ENCODE results near the gene ARID3B. TPM values are rescaled to one million over a fixed set of nuclear protein-coding genes. Genes with fewer than 3 reads are reported as not detected.
A peak's percentile ranks its signal among the peaks of the same experiment; 100 is the strongest.

Gene ARID3B
- total RNA-seq, 1 donor from 2014 or later, result 2.5 TPM

- Mint-ChIP-seq H3K27me3 (ENCODE audit: low read depth) (no peaks in the 10 kb centered on the region), H3K27ac (ENCODE audit: unreplicated experiment) (peak overlapping the region; percentile 6), H3K4me1 (ENCODE audit: low read depth) (no peaks in the 10 kb centered on the region), H3K9me3 (ENCODE audit: low read depth) (no peaks in the 10 kb centered on the region), H3K36me3 (ENCODE audit: low read depth) (peaks cover 22% of the 10 kb centered on the region), H3K4me3 (ENCODE audit: unreplicated experiment) (no peak overlapping the region)
- TF ChIP-seq, protein P1, sequence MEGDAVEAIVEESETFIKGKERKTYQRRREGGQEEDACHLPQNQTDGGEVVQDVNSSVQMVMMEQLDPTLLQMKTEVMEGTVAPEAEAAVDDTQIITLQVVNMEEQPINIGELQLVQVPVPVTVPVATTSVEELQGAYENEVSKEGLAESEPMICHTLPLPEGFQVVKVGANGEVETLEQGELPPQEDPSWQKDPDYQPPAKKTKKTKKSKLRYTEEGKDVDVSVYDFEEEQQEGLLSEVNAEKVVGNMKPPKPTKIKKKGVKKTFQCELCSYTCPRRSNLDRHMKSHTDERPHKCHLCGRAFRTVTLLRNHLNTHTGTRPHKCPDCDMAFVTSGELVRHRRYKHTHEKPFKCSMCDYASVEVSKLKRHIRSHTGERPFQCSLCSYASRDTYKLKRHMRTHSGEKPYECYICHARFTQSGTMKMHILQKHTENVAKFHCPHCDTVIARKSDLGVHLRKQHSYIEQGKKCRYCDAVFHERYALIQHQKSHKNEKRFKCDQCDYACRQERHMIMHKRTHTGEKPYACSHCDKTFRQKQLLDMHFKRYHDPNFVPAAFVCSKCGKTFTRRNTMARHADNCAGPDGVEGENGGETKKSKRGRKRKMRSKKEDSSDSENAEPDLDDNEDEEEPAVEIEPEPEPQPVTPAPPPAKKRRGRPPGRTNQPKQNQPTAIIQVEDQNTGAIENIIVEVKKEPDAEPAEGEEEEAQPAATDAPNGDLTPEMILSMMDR (IDR thresholded peaks at IDR 0.05), result peak; percentile 88
- no peak for DNase-seq (ENCODE audit: low spot score)
Observed at GRCh38 chr15:74631935-74632560, 91.0 kb downstream of the ARID3B start.

DNA sequence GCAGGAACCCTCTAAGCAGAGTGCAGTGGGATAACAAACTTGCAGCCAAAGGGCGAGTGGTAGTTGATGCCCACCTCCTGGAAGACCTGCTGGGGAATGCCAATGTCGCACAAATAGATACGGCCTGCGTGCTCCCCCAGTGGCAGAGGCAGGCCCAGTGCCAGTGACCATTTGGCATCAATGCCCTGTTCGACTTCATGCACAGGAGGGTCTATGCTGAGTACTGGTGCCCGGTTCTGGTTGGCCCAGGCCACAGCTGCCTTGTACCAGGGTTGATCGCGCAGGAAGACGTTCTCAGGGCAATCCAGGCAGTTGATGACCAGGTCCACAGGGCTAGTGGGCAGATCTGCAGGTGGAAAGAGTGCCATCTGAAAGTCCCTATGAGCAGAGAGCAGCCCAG, 91.6 kb downstream of the ARID3B start:
- Mint-ChIP-seq H3K27ac (ENCODE audit: unreplicated experiment) (no peak overlapping the region), H3K27me3 (ENCODE audit: low read depth) (no peaks in the 10 kb centered on the region), H3K4me3 (ENCODE audit: unreplicated experiment) (no peak overlapping the region), H3K9me3 (ENCODE audit: low read depth) (no peaks in the 10 kb centered on the region), H3K4me1 (ENCODE audit: low read depth) (no peaks in the 10 kb centered on the region), H3K36me3 (ENCODE audit: low read depth) (peaks cover 22% of the 10 kb centered on the region)
- no peak for DNase-seq (ENCODE audit: low spot score)
- TF ChIP-seq, protein P1 (IDR thresholded peaks at IDR 0.05), result no peak

GRCh38 chr15:74633781-74634180, 92.8 kb downstream of the ARID3B start:
- Mint-ChIP-seq H3K9me3 (ENCODE audit: low read depth) (no peaks in the 10 kb centered on the region), H3K4me3 (ENCODE audit: unreplicated experiment) (no peak overlapping the region), H3K4me1 (ENCODE audit: low read depth) (no peaks in the 10 kb centered on the region), H3K27ac (ENCODE audit: unreplicated experiment) (no peak overlapping the region), H3K36me3 (ENCODE audit: low read depth) (peaks cover 24% of the 10 kb centered on the region), H3K27me3 (ENCODE audit: low read depth) (no peaks in the 10 kb centered on the region)
- DNase-seq (ENCODE audit: low spot score), result no peak
- TF ChIP-seq, protein P1 (IDR thresholded peaks at IDR 0.05), result no peak

- H3K4me3 Mint-ChIP-seq (ENCODE audit: unreplicated experiment), result no peak overlapping the region
- no peak for DNase-seq (ENCODE audit: low spot score)
- TF ChIP-seq, protein P1 (IDR thresholded peaks at IDR 0.05), result peak; percentile 96
- no peak overlapping the region for H3K27ac Mint-ChIP-seq (ENCODE audit: unreplicated experiment)
- peaks cover 19% of the 10 kb centered on the region for H3K36me3 Mint-ChIP-seq (ENCODE audit: low read depth)
- peaks cover 4% of the 10 kb centered on the region for H3K4me1 Mint-ChIP-seq (ENCODE audit: low read depth)
- no peaks in the 10 kb centered on the region for H3K9me3 Mint-ChIP-seq (ENCODE audit: low read depth)
- no peaks in the 10 kb centered on the region for H3K27me3 Mint-ChIP-seq (ENCODE audit: low read depth)
Observed at GRCh38 chr15:74635228-74635627, 94.2 kb downstream of the ARID3B start.

DNA sequence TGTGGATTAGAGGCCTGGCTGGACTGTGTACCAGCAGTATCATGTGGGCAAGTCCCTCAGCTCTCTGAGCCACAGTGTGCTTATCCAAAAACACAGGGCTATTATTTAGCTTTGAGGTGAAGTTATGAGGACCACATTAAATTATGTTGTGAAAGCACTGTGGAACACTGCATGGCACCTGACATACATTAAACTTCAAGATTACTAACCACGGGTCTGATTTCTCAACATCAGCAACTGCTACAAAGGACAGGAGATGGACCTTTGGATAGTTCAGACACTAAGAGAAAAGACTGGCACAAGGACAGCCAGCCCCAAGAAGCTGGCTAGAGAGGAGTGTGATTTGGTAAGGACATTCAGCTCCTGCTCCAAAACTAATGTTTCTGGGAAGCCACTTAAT, 96.0 kb downstream of the ARID3B start:
- Mint-ChIP-seq H3K4me1 (ENCODE audit: low read depth) (peaks cover 22% of the 10 kb centered on the region), H3K4me3 (ENCODE audit: unreplicated experiment) (no peak overlapping the region), H3K36me3 (ENCODE audit: low read depth) (peaks cover 19% of the 10 kb centered on the region), H3K9me3 (ENCODE audit: low read depth) (no peaks in the 10 kb centered on the region), H3K27me3 (ENCODE audit: low read depth) (no peaks in the 10 kb centered on the region), H3K27ac (ENCODE audit: unreplicated experiment) (no peak overlapping the region)
- DNase-seq (ENCODE audit: low spot score), result no peak
- TF ChIP-seq, protein P1 (IDR thresholded peaks at IDR 0.05), result no peak

Data from chondrocyte (in vitro differentiated cells).